ENCODE results near the gene LRP1-AS.

DNA sequence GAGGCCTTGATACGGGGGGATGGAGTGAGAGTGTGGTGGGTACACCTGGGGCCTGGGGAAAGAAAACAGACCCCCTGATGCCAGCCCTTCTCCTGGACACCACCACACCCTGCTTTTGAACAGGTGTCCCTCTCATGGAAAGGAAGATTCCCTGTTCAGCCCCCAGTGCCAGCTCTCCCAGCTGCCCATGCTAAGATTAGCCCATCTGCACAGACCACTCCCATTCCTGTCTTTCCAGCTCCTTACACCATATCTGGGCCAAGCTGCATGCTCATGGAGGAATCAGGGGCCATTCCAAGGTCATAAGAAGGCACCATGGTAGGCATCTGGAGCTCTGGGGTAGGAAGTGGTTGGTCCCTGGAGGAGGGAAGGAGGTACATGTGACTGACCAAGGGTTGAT, 48.9 kb downstream of the LRP1-AS start:
- TF ChIP-seq, protein P1, sequence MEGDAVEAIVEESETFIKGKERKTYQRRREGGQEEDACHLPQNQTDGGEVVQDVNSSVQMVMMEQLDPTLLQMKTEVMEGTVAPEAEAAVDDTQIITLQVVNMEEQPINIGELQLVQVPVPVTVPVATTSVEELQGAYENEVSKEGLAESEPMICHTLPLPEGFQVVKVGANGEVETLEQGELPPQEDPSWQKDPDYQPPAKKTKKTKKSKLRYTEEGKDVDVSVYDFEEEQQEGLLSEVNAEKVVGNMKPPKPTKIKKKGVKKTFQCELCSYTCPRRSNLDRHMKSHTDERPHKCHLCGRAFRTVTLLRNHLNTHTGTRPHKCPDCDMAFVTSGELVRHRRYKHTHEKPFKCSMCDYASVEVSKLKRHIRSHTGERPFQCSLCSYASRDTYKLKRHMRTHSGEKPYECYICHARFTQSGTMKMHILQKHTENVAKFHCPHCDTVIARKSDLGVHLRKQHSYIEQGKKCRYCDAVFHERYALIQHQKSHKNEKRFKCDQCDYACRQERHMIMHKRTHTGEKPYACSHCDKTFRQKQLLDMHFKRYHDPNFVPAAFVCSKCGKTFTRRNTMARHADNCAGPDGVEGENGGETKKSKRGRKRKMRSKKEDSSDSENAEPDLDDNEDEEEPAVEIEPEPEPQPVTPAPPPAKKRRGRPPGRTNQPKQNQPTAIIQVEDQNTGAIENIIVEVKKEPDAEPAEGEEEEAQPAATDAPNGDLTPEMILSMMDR (IDR thresholded peaks at IDR 0.05; ENCODE audit: insufficient read depth, low read depth, low read length), result no peak
- TF ChIP-seq EZH2 (IDR thresholded peaks at IDR 0.05; ENCODE audit: insufficient read depth, low read length), result no peak
